HL-60 (cell line): ENCODE measurements around the gene ZBTB21.

Experiments used
- DNase-seq, 2 experiments: peaks; one replicate each; pipeline ENCODE4 v3.0.0-alpha.2; 2010 to 2020; ENCODE audit warnings: low read depth in 1 of 2, low spot score in 1 of 2
- H3K27ac ChIP-seq: fragments of 250-450 bp; sonication (Bioruptor Pico); replicated peaks from 2 replicates; pipeline ENCODE4 v1.5.1; 2020; ENCODE audit warnings: mild to moderate bottlenecking, moderate library complexity
- H3K27me3 ChIP-seq: fragments of 250-450 bp; sonication (Bioruptor Pico); 2 replicates; pipeline ENCODE4 v1.5.1; 2021; ENCODE audit warnings: mild to moderate bottlenecking, moderate library complexity; ENCODE audit not compliant: insufficient read depth, poor library complexity, severe bottlenecking
- H3K4me3 ChIP-seq: replicated peaks from 2 replicates; pipeline ENCODE4 v1.5.1; 2011; ENCODE audit warnings: mild to moderate bottlenecking, control low read depth, low read length; ENCODE audit not compliant: insufficient read depth
- CTCF ChIP-seq: IDR thresholded peaks from one replicate; pipeline ENCODE4 v1.5.1; 2011; ENCODE audit warnings: low read length, control low read depth, inconsistent platforms; ENCODE audit not compliant: insufficient read depth
- GABPA ChIP-seq: IDR thresholded peaks from 2 replicates; pipeline ENCODE4 v1.6.1; 2012; ENCODE audit warnings: low read depth
- POLR2AphosphoS5 ChIP-seq: IDR thresholded peaks from 2 replicates; pipeline ENCODE4 v1.6.1; 2012; ENCODE audit warnings: low read depth
- REST ChIP-seq: IDR thresholded peaks from 2 replicates; pipeline ENCODE4 v1.6.1; 2012; ENCODE audit warnings: low read depth; ENCODE audit not compliant: insufficient replicate concordance
- SPI1 ChIP-seq: IDR thresholded peaks from 2 replicates; pipeline ENCODE4 v1.6.1; 2012; ENCODE audit warnings: low read depth, mild to moderate bottlenecking, borderline replicate concordance

The ZBTB21 gene

GRCh38 chr21:42031816-42032215 is 21.7 kb upstream of the ZBTB21 start:
- H3K27me3 ChIP-seq: no peaks in the 10 kb centered on the region
- TF ChIP-seq POLR2AphosphoS5: no peak
- TF ChIP-seq CTCF: no peak
- TF ChIP-seq REST: no peak
- TF ChIP-seq SPI1: no peak
- TF ChIP-seq GABPA: no peak
- DNase-seq: no peak
- no peak overlapping the region for H3K4me3 ChIP-seq
- H3K27ac ChIP-seq: no peak overlapping the region

- H3K27me3 ChIP-seq: no peaks in the 10 kb centered on the region
- TF ChIP-seq CTCF: no peak
- TF ChIP-seq SPI1: no peak
- no peak for TF ChIP-seq GABPA
- no peak for TF ChIP-seq POLR2AphosphoS5
- H3K4me3 ChIP-seq: no peak overlapping the region
- DNase-seq: no peak
- no peak overlapping the region for H3K27ac ChIP-seq
Observed at GRCh38 chr21:42031241-42031640, 21.1 kb upstream of the ZBTB21 start.

- no peak for TF ChIP-seq POLR2AphosphoS5
- no peak for TF ChIP-seq CTCF
- no peak for TF ChIP-seq GABPA
- TF ChIP-seq REST: no peak
- TF ChIP-seq SPI1: no peak
- Histone ChIP-seq H3K27ac (no peak overlapping the region), H3K4me3 (no peak overlapping the region), H3K27me3 (no peaks in the 10 kb centered on the region)
- no peak for DNase-seq
Observed at GRCh38 chr21:42030311-42030710, 20.2 kb upstream of the ZBTB21 start.

GRCh38 chr21:42028766-42029425 is 18.7 kb upstream of the ZBTB21 start:
- no peak overlapping the region for H3K4me3 ChIP-seq
- DNase-seq: no peak
- H3K27me3 ChIP-seq: no peaks in the 10 kb centered on the region
- H3K27ac ChIP-seq: no peak overlapping the region
- TF ChIP-seq SPI1 (no peak), POLR2AphosphoS5 (no peak), CTCF (no peak), REST (no peak), GABPA (no peak)
